HepG2 (cell line): ENCODE measurements around the gene WDR43. TPM values are rescaled to one million over a fixed set of nuclear protein-coding genes. Genes with fewer than 3 reads are reported as not detected.

Experiments
- ATAD3A ChIP-seq: sonication (generic); formaldehyde crosslinking; IDR thresholded peaks from 2 replicates; pipeline ENCODE4 v1.4.0; 2020; ENCODE audit warnings: missing genetic modification reagents
- ETV6 ChIP-seq: sonication (generic); formaldehyde crosslinking; conservative IDR thresholded peaks from 2 replicates; pipeline ENCODE4 v1.4.0; 2020; ENCODE audit warnings: missing genetic modification reagents
- SP4 ChIP-seq: sonication (generic); formaldehyde crosslinking; IDR thresholded peaks from 2 replicates; pipeline ENCODE4 v1.8.1; 2023; ENCODE audit warnings: mild to moderate bottlenecking, missing genetic modification reagents
- STAG1 ChIP-seq: sonication (generic); formaldehyde crosslinking; IDR thresholded peaks from 2 replicates; pipeline ENCODE4 v1.4.0; 2020; ENCODE audit warnings: missing genetic modification reagents
- YY1 ChIP-seq: IDR thresholded peaks from 2 replicates; pipeline ENCODE4 v1.6.1; 2011; ENCODE audit warnings: low read length, low read depth, moderate library complexity, mild to moderate bottlenecking; ENCODE audit not compliant: insufficient read depth, insufficient replicate concordance
- ZBTB38 ChIP-seq: sonication (generic); formaldehyde crosslinking; IDR thresholded peaks from 2 replicates; pipeline ENCODE4 v1.5.1; 2020; ENCODE audit warnings: mild to moderate bottlenecking, missing genetic modification reagents
- ZNF230 ChIP-seq: sonication (generic); formaldehyde crosslinking; IDR thresholded peaks from 2 replicates; pipeline ENCODE4 v1.4.0; 2020; ENCODE audit warnings: mild to moderate bottlenecking, missing genetic modification reagents
- ZNF256 ChIP-seq: sonication (generic); formaldehyde crosslinking; conservative IDR thresholded peaks from 2 replicates; pipeline ENCODE4 v1.4.0; 2020; ENCODE audit warnings: missing genetic modification reagents
- polyA plus RNA-seq, 8 experiments: library from polyadenylated mRNA; depleted of rRNA in 3 of 8; stranded (reverse) in 7 of 8; unstranded in 1 of 8; fragments of >200 nt; fragmentation: Illumina TruSeq in 4 of 8; extraction: Trizol in 4 of 8; gene quantifications; 2 replicates each; pipeline versions ENCODE4 v1.2.1 to v1.2.3, GENCODE V29; 2011 to 2016; ENCODE audit warnings: low read depth in 4 of 8, missing spikeins in 1 of 8, mixed read lengths in 1 of 8; ENCODE audit not compliant: insufficient read depth in 1 of 8
- total RNA-seq, 5 experiments: library from RNA; depleted of rRNA; stranded (reverse); fragments of >200 nt; fragmentation: Illumina TruSeq; extraction: Trizol; gene quantifications; 2 replicates each; pipeline ENCODE4 v1.2.3, GENCODE V29; 2016; ENCODE audit warnings: low read depth in 1 of 5
- TF ChIP-seq, protein P1 (sequence below), 2 experiments: fragments of 450-650 bp in 1 of 2; sonication (generic) in 1 of 2; formaldehyde crosslinking in 1 of 2; IDR thresholded peaks; 2 replicates each; pipeline versions ENCODE4 v1.6.1 to v1.8.0; 2016 to 2022; ENCODE audit warnings: antibody characterized with exemption in 1 of 2, mild to moderate bottlenecking in 1 of 2, missing genetic modification reagents in 1 of 2
- TF ChIP-seq, protein P2 (sequence below): sonication (generic); formaldehyde crosslinking; IDR thresholded peaks from 2 replicates; pipeline ENCODE4 v1.5.0; 2020; ENCODE audit warnings: mild to moderate bottlenecking, missing genetic modification reagents, moderate library complexity
- TF ChIP-seq, protein P3 (sequence below): sonication (generic); IDR thresholded peaks from 2 replicates; pipeline ENCODE4 v1.6.1; 2016; ENCODE audit warnings: low read depth, borderline replicate concordance
- TF ChIP-seq, protein P4 (sequence below): conservative IDR thresholded peaks from 2 replicates; pipeline ENCODE4 v1.6.1; 2018; ENCODE audit warnings: missing genetic modification reagents
- TF ChIP-seq, protein P5 (sequence below), 2 experiments: sonication (generic) in 1 of 2; formaldehyde crosslinking in 1 of 2; IDR thresholded peaks; 2 replicates each; pipeline versions ENCODE4 v1.5.1 to v1.6.1; 2011 to 2020; ENCODE audit warnings: borderline replicate concordance in 1 of 2, low read depth in 1 of 2, low read length in 1 of 2, mild to moderate bottlenecking in 1 of 2, missing genetic modification reagents in 1 of 2, moderate library complexity in 1 of 2

The WDR43 gene
- total and polyA plus RNA-seq, 2 of the 13 experiments (the other 11 are each of a cell fraction or from before 2014, with no cell fraction given) = 121 to 167 TPM

DNA sequence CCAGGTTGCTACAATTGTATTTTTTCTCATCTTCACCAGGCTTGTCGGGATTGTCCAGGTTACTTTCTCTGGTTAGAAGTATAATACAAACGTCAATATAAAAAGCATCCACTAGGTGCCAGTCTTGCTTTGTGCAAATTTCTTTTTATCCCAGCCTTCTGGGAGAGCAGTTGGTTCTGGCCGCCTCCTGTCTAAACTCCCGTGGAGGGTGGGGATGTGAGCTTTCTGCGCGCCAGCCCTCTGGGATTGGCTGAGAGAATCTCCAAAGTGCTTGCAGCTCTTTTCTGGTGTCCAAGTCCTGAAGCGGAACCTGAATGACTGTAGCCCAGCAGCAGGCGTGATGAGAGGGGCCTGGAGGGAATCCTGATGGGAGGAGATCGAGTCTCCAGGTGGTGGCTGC, 64.2 kb downstream of the WDR43 start (continued):
- TF ChIP-seq, protein P1, sequence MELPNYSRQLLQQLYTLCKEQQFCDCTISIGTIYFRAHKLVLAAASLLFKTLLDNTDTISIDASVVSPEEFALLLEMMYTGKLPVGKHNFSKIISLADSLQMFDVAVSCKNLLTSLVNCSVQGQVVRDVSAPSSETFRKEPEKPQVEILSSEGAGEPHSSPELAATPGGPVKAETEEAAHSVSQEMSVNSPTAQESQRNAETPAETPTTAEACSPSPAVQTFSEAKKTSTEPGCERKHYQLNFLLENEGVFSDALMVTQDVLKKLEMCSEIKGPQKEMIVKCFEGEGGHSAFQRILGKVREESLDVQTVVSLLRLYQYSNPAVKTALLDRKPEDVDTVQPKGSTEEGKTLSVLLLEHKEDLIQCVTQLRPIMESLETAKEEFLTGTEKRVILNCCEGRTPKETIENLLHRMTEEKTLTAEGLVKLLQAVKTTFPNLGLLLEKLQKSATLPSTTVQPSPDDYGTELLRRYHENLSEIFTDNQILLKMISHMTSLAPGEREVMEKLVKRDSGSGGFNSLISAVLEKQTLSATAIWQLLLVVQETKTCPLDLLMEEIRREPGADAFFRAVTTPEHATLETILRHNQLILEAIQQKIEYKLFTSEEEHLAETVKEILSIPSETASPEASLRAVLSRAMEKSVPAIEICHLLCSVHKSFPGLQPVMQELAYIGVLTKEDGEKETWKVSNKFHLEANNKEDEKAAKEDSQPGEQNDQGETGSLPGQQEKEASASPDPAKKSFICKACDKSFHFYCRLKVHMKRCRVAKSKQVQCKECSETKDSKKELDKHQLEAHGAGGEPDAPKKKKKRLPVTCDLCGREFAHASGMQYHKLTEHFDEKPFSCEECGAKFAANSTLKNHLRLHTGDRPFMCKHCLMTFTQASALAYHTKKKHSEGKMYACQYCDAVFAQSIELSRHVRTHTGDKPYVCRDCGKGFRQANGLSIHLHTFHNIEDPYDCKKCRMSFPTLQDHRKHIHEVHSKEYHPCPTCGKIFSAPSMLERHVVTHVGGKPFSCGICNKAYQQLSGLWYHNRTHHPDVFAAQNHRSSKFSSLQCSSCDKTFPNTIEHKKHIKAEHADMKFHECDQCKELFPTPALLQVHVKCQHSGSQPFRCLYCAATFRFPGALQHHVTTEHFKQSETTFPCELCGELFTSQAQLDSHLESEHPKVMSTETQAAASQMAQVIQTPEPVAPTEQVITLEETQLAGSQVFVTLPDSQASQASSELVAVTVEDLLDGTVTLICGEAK (IDR thresholded peaks at IDR 0.05) = no peak
- TF ChIP-seq, protein P1 (CRISPR knock-in tag; IDR thresholded peaks at IDR 0.05) = no peak
- TF ChIP-seq, protein P2, sequence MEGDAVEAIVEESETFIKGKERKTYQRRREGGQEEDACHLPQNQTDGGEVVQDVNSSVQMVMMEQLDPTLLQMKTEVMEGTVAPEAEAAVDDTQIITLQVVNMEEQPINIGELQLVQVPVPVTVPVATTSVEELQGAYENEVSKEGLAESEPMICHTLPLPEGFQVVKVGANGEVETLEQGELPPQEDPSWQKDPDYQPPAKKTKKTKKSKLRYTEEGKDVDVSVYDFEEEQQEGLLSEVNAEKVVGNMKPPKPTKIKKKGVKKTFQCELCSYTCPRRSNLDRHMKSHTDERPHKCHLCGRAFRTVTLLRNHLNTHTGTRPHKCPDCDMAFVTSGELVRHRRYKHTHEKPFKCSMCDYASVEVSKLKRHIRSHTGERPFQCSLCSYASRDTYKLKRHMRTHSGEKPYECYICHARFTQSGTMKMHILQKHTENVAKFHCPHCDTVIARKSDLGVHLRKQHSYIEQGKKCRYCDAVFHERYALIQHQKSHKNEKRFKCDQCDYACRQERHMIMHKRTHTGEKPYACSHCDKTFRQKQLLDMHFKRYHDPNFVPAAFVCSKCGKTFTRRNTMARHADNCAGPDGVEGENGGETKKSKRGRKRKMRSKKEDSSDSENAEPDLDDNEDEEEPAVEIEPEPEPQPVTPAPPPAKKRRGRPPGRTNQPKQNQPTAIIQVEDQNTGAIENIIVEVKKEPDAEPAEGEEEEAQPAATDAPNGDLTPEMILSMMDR (CRISPR knock-in tag) = peak; percentile 83
- TF ChIP-seq ZNF230 (no peak), ZNF256 (CRISPR knock-in tag) (no peak), STAG1 (peak; percentile 92), YY1 (no peak), ETV6 (CRISPR knock-in tag) (no peak), SP4 (CRISPR knock-in tag) (no peak), ZBTB38 (no peak), ATAD3A (CRISPR knock-in tag) (no peak)
- TF ChIP-seq, protein P3, sequence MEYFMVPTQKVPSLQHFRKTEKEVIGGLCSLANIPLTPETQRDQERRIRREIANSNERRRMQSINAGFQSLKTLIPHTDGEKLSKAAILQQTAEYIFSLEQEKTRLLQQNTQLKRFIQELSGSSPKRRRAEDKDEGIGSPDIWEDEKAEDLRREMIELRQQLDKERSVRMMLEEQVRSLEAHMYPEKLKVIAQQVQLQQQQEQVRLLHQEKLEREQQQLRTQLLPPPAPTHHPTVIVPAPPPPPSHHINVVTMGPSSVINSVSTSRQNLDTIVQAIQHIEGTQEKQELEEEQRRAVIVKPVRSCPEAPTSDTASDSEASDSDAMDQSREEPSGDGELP = no peak
- TF ChIP-seq, protein P4, sequence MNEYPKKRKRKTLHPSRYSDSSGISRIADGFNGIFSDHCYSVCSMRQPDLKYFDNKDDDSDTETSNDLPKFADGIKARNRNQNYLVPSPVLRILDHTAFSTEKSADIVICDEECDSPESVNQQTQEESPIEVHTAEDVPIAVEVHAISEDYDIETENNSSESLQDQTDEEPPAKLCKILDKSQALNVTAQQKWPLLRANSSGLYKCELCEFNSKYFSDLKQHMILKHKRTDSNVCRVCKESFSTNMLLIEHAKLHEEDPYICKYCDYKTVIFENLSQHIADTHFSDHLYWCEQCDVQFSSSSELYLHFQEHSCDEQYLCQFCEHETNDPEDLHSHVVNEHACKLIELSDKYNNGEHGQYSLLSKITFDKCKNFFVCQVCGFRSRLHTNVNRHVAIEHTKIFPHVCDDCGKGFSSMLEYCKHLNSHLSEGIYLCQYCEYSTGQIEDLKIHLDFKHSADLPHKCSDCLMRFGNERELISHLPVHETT (CRISPR knock-in tag) = no peak
- TF ChIP-seq, protein P5, sequence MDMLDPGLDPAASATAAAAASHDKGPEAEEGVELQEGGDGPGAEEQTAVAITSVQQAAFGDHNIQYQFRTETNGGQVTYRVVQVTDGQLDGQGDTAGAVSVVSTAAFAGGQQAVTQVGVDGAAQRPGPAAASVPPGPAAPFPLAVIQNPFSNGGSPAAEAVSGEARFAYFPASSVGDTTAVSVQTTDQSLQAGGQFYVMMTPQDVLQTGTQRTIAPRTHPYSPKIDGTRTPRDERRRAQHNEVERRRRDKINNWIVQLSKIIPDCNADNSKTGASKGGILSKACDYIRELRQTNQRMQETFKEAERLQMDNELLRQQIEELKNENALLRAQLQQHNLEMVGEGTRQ (IDR thresholded peaks at IDR 0.05; ENCODE audit: low read depth, low read length) = no peak
- TF ChIP-seq, protein P5 (CRISPR knock-in tag; IDR thresholded peaks at IDR 0.05; ENCODE audit: borderline replicate concordance) = no peak
